Endometrial microvascular endothelial cells (primary cell): ENCODE measurements around the gene EFNA1. TPM values are rescaled to one million over a fixed set of nuclear protein-coding genes. Genes with fewer than 3 reads are reported as not detected.

ENCODE experiments used
- in situ Hi-C: cut with HindIII; loops from 2 replicates; pipeline ENCODE4 v1.10.0; 2017; ENCODE audit warnings: low sequenced_read_pairs, low pct_unique_long_range_greater_than_20kb; ENCODE audit errors: inconsistent ontology term
- total RNA-seq: library from RNA; depleted of rRNA; stranded (reverse); fragments of >200 nt; gene quantifications from one replicate; pipeline ENCODE4 v1.2.3, GENCODE V29; 2015; ENCODE audit errors: inconsistent ontology term

Gene EFNA1
- total RNA-seq, 1 donor from 2014 or later = 8.7 TPM

GRCh38 chr1:155179112-155180031 lies 51.7 kb downstream of the EFNA1 start:
- in situ Hi-C loops = no loop called here

GRCh38 chr1:155181371-155182051 lies 53.8 kb downstream of the EFNA1 start:
- in situ Hi-C loops = no loop called here

GRCh38 chr1:155182052-155182550 lies 54.4 kb downstream of the EFNA1 start:
- in situ Hi-C loops = no loop called here

- in situ Hi-C loops = no loop called here
Observed at GRCh38 chr1:155183775-155184221, 56.1 kb downstream of the EFNA1 start.

- in situ Hi-C loops = no loop called here
Observed at GRCh38 chr1:155184351-155184811, 56.7 kb downstream of the EFNA1 start.

Other genes with a start within 250 kb of the EFNA1 start
- 16.1 TPM for gene PMVK, start 191.2 kb upstream of the EFNA1 start, total RNA-seq
- gene PBXIP1, start 171.8 kb upstream of the EFNA1 start, total RNA-seq = 34.9 TPM
- 14.5 TPM for gene PYGO2, start 166.1 kb upstream of the EFNA1 start, total RNA-seq
- 406 TPM for gene SHC1, start 157.1 kb upstream of the EFNA1 start, total RNA-seq
- 125 TPM for gene CKS1B, start 153.2 kb upstream of the EFNA1 start, total RNA-seq
- gene FLAD1, start 144.5 kb upstream of the EFNA1 start, total RNA-seq = 47.9 TPM
- not detected for gene LENEP, start 134.3 kb upstream of the EFNA1 start, total RNA-seq
- 15.3 TPM for gene ZBTB7B, start 125.1 kb upstream of the EFNA1 start, total RNA-seq
- gene DCST2, start 94.1 kb upstream of the EFNA1 start, total RNA-seq = 0.28 TPM
- not detected for gene DCST1, start 94.1 kb upstream of the EFNA1 start, total RNA-seq
- gene ADAM15, start 76.6 kb upstream of the EFNA1 start, total RNA-seq = 337 TPM
- gene EFNA4, start 64.1 kb upstream of the EFNA1 start, total RNA-seq = 15.8 TPM
- gene EFNA3, start 49.0 kb upstream of the EFNA1 start, total RNA-seq = 2.0 TPM
- gene SLC50A1, start 8.0 kb downstream of the EFNA1 start, total RNA-seq = 47.1 TPM
- 173 TPM for gene DPM3, start 12.7 kb downstream of the EFNA1 start, total RNA-seq
- 191 TPM for gene KRTCAP2, start 45.4 kb downstream of the EFNA1 start, total RNA-seq
- 2.4 TPM for gene TRIM46, start 46.0 kb downstream of the EFNA1 start, total RNA-seq
- gene THBS3, start 80.0 kb downstream of the EFNA1 start, total RNA-seq = 3.1 TPM
- 76.7 TPM for gene MTX1, start 80.8 kb downstream of the EFNA1 start, total RNA-seq
- 20.0 TPM for gene ENTREP3, start 127.6 kb downstream of the EFNA1 start, total RNA-seq
- 77.1 TPM for gene SCAMP3, start 134.5 kb downstream of the EFNA1 start, total RNA-seq
- gene CLK2, start 145.6 kb downstream of the EFNA1 start, total RNA-seq = 33.1 TPM
- 0.19 TPM for gene HCN3, start 149.6 kb downstream of the EFNA1 start, total RNA-seq
- gene PKLR, start 173.6 kb downstream of the EFNA1 start, total RNA-seq = not detected
- gene FDPS, start 181.0 kb downstream of the EFNA1 start, total RNA-seq = 362 TPM
- 32.8 TPM for gene RUSC1, start 193.0 kb downstream of the EFNA1 start, total RNA-seq